NT2/D1 (cell line): ENCODE results near the gene PRPS1.
"Not testable (repeated sequence)": the region's sequence is repeated elsewhere in the genome, so short reads cannot be mapped to it uniquely, and the experiment has no call there.

ENCODE experiments used
- DNase-seq: peaks from one replicate; pipeline ENCODE4 v3.0.0-alpha.2; 2011; ENCODE audit warnings: low read depth, low spot score
- H3K27me3 ChIP-seq: 2 replicates; pipeline ENCODE4 v1.6.0; 2011; ENCODE audit warnings: mild to moderate bottlenecking; ENCODE audit not compliant: insufficient read length, insufficient read depth
- H3K36me3 ChIP-seq: 2 replicates; pipeline ENCODE4 v1.6.1; 2011; ENCODE audit warnings: mild to moderate bottlenecking, low read length, mixed read lengths; ENCODE audit not compliant: insufficient read depth, insufficient read length
- H3K4me1 ChIP-seq: 2 replicates; pipeline ENCODE4 v1.5.1; 2011; ENCODE audit not compliant: insufficient read depth, insufficient read length
- H3K4me3 ChIP-seq: 2 replicates; pipeline ENCODE4 v1.5.1; 2011; ENCODE audit warnings: low read depth; ENCODE audit not compliant: insufficient read length
- H3K9ac ChIP-seq: 2 replicates; pipeline ENCODE4 v1.6.0; 2011; ENCODE audit warnings: low read depth; ENCODE audit not compliant: insufficient read length
- H3K9me3 ChIP-seq: 2 replicates; pipeline ENCODE4 v1.5.1; 2011; ENCODE audit warnings: mild to moderate bottlenecking, low read length; ENCODE audit not compliant: insufficient read depth
- SUZ12 ChIP-seq: IDR thresholded peaks from 2 replicates; pipeline ENCODE4 v1.6.1; 2011; ENCODE audit not compliant: insufficient read length, insufficient read depth; ENCODE audit errors: extremely low read depth
- YY1 ChIP-seq: IDR thresholded peaks from 2 replicates; pipeline ENCODE4 v1.6.1; 2011; ENCODE audit not compliant: insufficient read length, insufficient read depth
- ZNF274 ChIP-seq: IDR thresholded peaks from 2 replicates; pipeline ENCODE4 v1.6.1; 2011; ENCODE audit warnings: mild to moderate bottlenecking, low read depth, low read length

PRPS1 gene

GRCh38 chrX:107600366-107600765 is 27.9 kb upstream of the PRPS1 start:
- TF ChIP-seq YY1 (no peak), SUZ12 (no peak), ZNF274 (no peak)
- no peak overlapping the region for H3K9ac ChIP-seq
- no peaks in the 10 kb centered on the region for H3K36me3 ChIP-seq
- H3K27me3 ChIP-seq = no peaks in the 10 kb centered on the region
- no peak overlapping the region for H3K4me3 ChIP-seq
- no peak for DNase-seq
- H3K9me3 ChIP-seq = no peaks in the 10 kb centered on the region
- H3K4me1 ChIP-seq = peaks cover 4% of the 10 kb centered on the region

GRCh38 chrX:107601326-107601725 is 27.0 kb upstream of the PRPS1 start:
- TF ChIP-seq SUZ12 (no peak), ZNF274 (no peak)
- no peak for DNase-seq
- Histone ChIP-seq H3K36me3 (no peaks in the 10 kb centered on the region), H3K9me3 (no peaks in the 10 kb centered on the region), H3K9ac (no peak overlapping the region), H3K4me3 (no peak overlapping the region), H3K27me3 (no peaks in the 10 kb centered on the region), H3K4me1 (peaks cover 4% of the 10 kb centered on the region)

- Histone ChIP-seq H3K27me3 (no peaks in the 10 kb centered on the region), H3K9ac (no peak overlapping the region)
These were observed 26.6 kb upstream of the PRPS1 start for GRCh38 chrX:107601759-107602158.

GRCh38 chrX:107602694-107603239 is 25.5 kb upstream of the PRPS1 start:
- Histone ChIP-seq H3K4me1 (peaks cover 4% of the 10 kb centered on the region), H3K9ac (no peak overlapping the region), H3K27me3 (no peaks in the 10 kb centered on the region), H3K9me3 (no peaks in the 10 kb centered on the region), H3K36me3 (no peaks in the 10 kb centered on the region), H3K4me3 (no peak overlapping the region)
- no peak for DNase-seq
- no peak for TF ChIP-seq YY1
- no peak for TF ChIP-seq SUZ12
- no peak for TF ChIP-seq ZNF274

More at GRCh38 chrX:107601759-107602158, 26.6 kb upstream of the PRPS1 start:
- DNase-seq = no peak
- no peaks in the 10 kb centered on the region for H3K36me3 ChIP-seq
- H3K4me1 ChIP-seq = peaks cover 4% of the 10 kb centered on the region
- no peaks in the 10 kb centered on the region for H3K9me3 ChIP-seq
- TF ChIP-seq ZNF274 = no peak
- no peak for TF ChIP-seq YY1
- TF ChIP-seq SUZ12 = no peak
- H3K4me3 ChIP-seq = no peak overlapping the region

GRCh38 chrX:107603429-107604159 is 24.7 kb upstream of the PRPS1 start:
- Histone ChIP-seq H3K9ac (no peak overlapping the region), H3K27me3 (no peaks in the 10 kb centered on the region), H3K9me3 (no peaks in the 10 kb centered on the region), H3K4me3 (no peak overlapping the region), H3K36me3 (no peaks in the 10 kb centered on the region), H3K4me1 (peaks cover 4% of the 10 kb centered on the region)
- TF ChIP-seq SUZ12 (no peak), YY1 (no peak), ZNF274 (no peak)
- DNase-seq = no peak

- not testable (repeated sequence) for H3K27me3 ChIP-seq, DNase-seq, H3K9me3 ChIP-seq, H3K4me1 ChIP-seq, H3K9ac ChIP-seq, H3K4me3 ChIP-seq, H3K36me3 ChIP-seq
These were observed 19.2 kb upstream of the PRPS1 start for GRCh38 chrX:107609061-107609460.

- Histone ChIP-seq H3K4me3 (no peak overlapping the region), H3K27me3 (no peaks in the 10 kb centered on the region), H3K36me3 (no peaks in the 10 kb centered on the region), H3K9ac (no peak overlapping the region), H3K4me1 (no peaks in the 10 kb centered on the region), H3K9me3 (no peaks in the 10 kb centered on the region)
- TF ChIP-seq YY1 = no peak
- no peak for TF ChIP-seq ZNF274
- no peak for TF ChIP-seq SUZ12
- DNase-seq = no peak
These were observed 17.6 kb upstream of the PRPS1 start for GRCh38 chrX:107610667-107611066.
